Heart left ventricle (tissue), 16 donors: Measurements from ENCODE around the gene RBP5. TPM values are rescaled to one million over a fixed set of nuclear protein-coding genes. Genes with fewer than 3 reads are reported as not detected.

Experiments used
- ATAC-seq, 4 donors: fragments of 200-7000 bp; cut with Tn5 transposase; one replicate each; pipeline ENCODE4 v1.9.1; 2020 to 2022; ENCODE audit warnings: moderate library complexity in 4 of 4, mild to moderate bottlenecking in 3 of 4, moderate number of reproducible peaks in 1 of 4
- DNase-seq, 5 donors: peaks; one replicate each; pipeline ENCODE4 v3.0.0-alpha.2; 2020
- H3K27ac ChIP-seq, 12 donors: fragments of 200-600 bp; sonication (generic) in 4 of 12; one replicate each; pipeline versions ENCODE4 v1.5.0 to v1.8.0; 2016 to 2022; ENCODE audit warnings: mild to moderate bottlenecking in 2 of 12
- H3K27me3 ChIP-seq, 9 donors: fragments of 200-600 bp; sonication (generic) in 2 of 9; one replicate each; pipeline versions ENCODE4 v1.5.1 to v1.8.0; 2016 to 2022; ENCODE audit warnings: mild to moderate bottlenecking in 3 of 9
- H3K36me3 ChIP-seq, 9 donors: fragments of 200-600 bp; sonication (generic) in 2 of 9; one replicate each; pipeline versions ENCODE4 v1.5.0 to v1.8.0; 2018 to 2022; ENCODE audit warnings: mild to moderate bottlenecking in 2 of 9
- H3K4me1 ChIP-seq, 12 donors: fragments of 200-600 bp; sonication (generic) in 4 of 12; one replicate each; pipeline versions ENCODE4 v1.5.0 to v1.8.0; 2016 to 2022; ENCODE audit warnings: mild to moderate bottlenecking in 3 of 12
- H3K4me3 ChIP-seq, 12 donors: fragments of 200-600 bp; sonication (generic) in 4 of 12; one replicate each; pipeline versions ENCODE4 v1.5.0 to v1.8.0; 2017 to 2022; ENCODE audit warnings: mild to moderate bottlenecking in 9 of 12, moderate library complexity in 4 of 12
- H3K9me3 ChIP-seq, 12 donors: fragments of 200-600 bp; sonication (generic) in 4 of 12; one replicate each; pipeline versions ENCODE4 v1.5.0 to v1.8.0; 2016 to 2022; ENCODE audit warnings: mild to moderate bottlenecking in 1 of 12
- CTCF ChIP-seq, 12 donors: fragments of 200-600 bp; sonication (generic) in 4 of 12; IDR thresholded peaks; one replicate each; pipeline versions ENCODE4 v1.5.0 to v1.8.0; 2018 to 2022; ENCODE audit warnings: antibody characterized with exemption in 12 of 12, mild to moderate bottlenecking in 5 of 12
- POLR2A ChIP-seq, 2 donors: fragments of 450-650 bp; IDR thresholded peaks; one replicate each; pipeline ENCODE4 v1.6.1; 2017; ENCODE audit warnings: antibody characterized with exemption in 2 of 2, mild to moderate bottlenecking in 2 of 2, moderate library complexity in 2 of 2
- WGBS, 4 donors: extraction: QIAGEN DNeasy Blood & Tissue Kit in 2 of 4; methylation state at CpG; one replicate each; pipeline versions ENCODE4 v1.1.5 to v1.1.7; 2013 to 2018; 5-methylcytosine and 5-hydroxymethylcytosine counted together
- intact Hi-C, 10 donors: fragments of 100-400 bp; cut with DNase I; formaldehyde crosslinking; loops; one replicate each; pipeline versions ENCODE4 v1.11.1 to v1.14.2; 2022
- polyA plus RNA-seq, 2 donors: library from polyadenylated mRNA; stranded (reverse); fragments of 200-250 nt; gene quantifications; one replicate each; pipeline ENCODE4 v1.2.3, GENCODE V29; 2013
- total RNA-seq, 9 donors: library from RNA; depleted of rRNA in 2 of 9; stranded (reverse); fragments of >200 nt in 2 of 9; fragmentation: NEBNext Ultra II Directional in 3 of 9; extraction: Animal tissue kit (Norgen Biotek cat#: 25700) in 3 of 9; gene quantifications; one replicate each; pipeline versions ENCODE4 v1.1.0 to v1.2.4, GENCODE V29; 2016 to 2023
- donor health status: ischemic (EF 13 %, LVEDD 7.1; RV severe dilation, severe dysfunction).
- donor health status: healthy with polysubstance abuse.
- donor health status: DM: no; HTN: yes; CAD: no.
- donor health status: DM: no; HTN: no; CAD: no.
- donor health status: ischemic (EF 25% LVEDD 6.9; RV normal size, moderate dysfunction).
- donor health status: ischemic (EF 25% LVEDD 5.7; RV mildly dilated, moderate dysfunction).
- donor health status: healthy.
- donor health status: DM: yes; HTN: yes; CAD: no.
- donor health status: ischemic (EF 35%, LVEDD 5.7; RV mildly dilated, moderate dysfunction).
- donor health status: nonischemic (EF 11% LVEDD 7.7; RV severe dilation, severe dysfunction).
- donor health status: DM: yes; HTN: yes; CAD: no.
- donor health status: PGD.
- donor health status: ischemic (EF 29% LVEDD 5.4; RV normal size, mild dysfunction).
- donor health status: nonischemic (EF 23%, LVEDD 6.1; RV moderate dilation, normal function).

The RBP5 gene
- total and polyA plus RNA-seq, 11 donors = 0.34 to 2.1 (median 0.90) TPM; not detected in 7

- H3K4me3 ChIP-seq = no peak overlapping the region
- no peaks in the 10 kb centered on the region for H3K9me3 ChIP-seq
- no peaks in the 10 kb centered on the region for H3K4me1 ChIP-seq
- 77 to 85% (median 80%) methylated on average over 4 of the region's 4 CpGs for WGBS, 4 donors
- H3K36me3 ChIP-seq = peaks cover 0 to 68% (median 12%) of the 10 kb centered on the region in 9 donors
- no peak for TF ChIP-seq POLR2A (IDR thresholded peaks at IDR 0.05)
- TF ChIP-seq CTCF (IDR thresholded peaks at IDR 0.05) = no peak
- no peaks in the 10 kb centered on the region for H3K27me3 ChIP-seq
- no peak for DNase-seq
- no peak for ATAC-seq
- no peak overlapping the region for H3K27ac ChIP-seq
- intact Hi-C loops = no loop called here
Measured at GRCh38 chr12:7152818-7153217, 24.1 kb upstream of the RBP5 start.

GRCh38 chr12:7151532-7151931 lies 22.8 kb upstream of the RBP5 start:
- TF ChIP-seq POLR2A (IDR thresholded peaks at IDR 0.05) (no peak), CTCF (IDR thresholded peaks at IDR 0.05) (no peak)
- H3K36me3 ChIP-seq = peaks cover 0 to 74% (median 12%) of the 10 kb centered on the region in 9 donors
- no peaks in the 10 kb centered on the region for H3K4me1 ChIP-seq
- 91 to 95% (median 93%) methylated on average over 6 of the region's 6 CpGs for WGBS, 4 donors
- no peak overlapping the region for H3K27ac ChIP-seq
- no peak for ATAC-seq
- no peak overlapping the region for H3K4me3 ChIP-seq
- no peaks in the 10 kb centered on the region for H3K27me3 ChIP-seq
- no peaks in the 10 kb centered on the region for H3K9me3 ChIP-seq
- intact Hi-C loops = no loop called here
- DNase-seq = no peak

GRCh38 chr12:7150841-7151240 lies 22.2 kb upstream of the RBP5 start:
- H3K36me3 ChIP-seq = peaks cover 0 to 71% (median 12%) of the 10 kb centered on the region in 9 donors
- no peak for DNase-seq
- no peaks in the 10 kb centered on the region for H3K4me1 ChIP-seq

GRCh38 chr12:7150356-7150755 lies 21.7 kb upstream of the RBP5 start:
- 83 to 84% (median 84%) methylated on average over 12 of the region's 12 CpGs for WGBS, 4 donors
- intact Hi-C loops = no loop called here
- no peak for DNase-seq
- Histone ChIP-seq H3K36me3 (peaks cover 0 to 71% (median 12%) of the 10 kb centered on the region in 9 donors), H3K4me3 (no peak overlapping the region), H3K4me1 (no peaks in the 10 kb centered on the region), H3K27ac (no peak overlapping the region), H3K9me3 (no peaks in the 10 kb centered on the region), H3K27me3 (no peaks in the 10 kb centered on the region)
- no peak for ATAC-seq
- TF ChIP-seq CTCF (IDR thresholded peaks at IDR 0.05) (no peak), POLR2A (IDR thresholded peaks at IDR 0.05) (no peak)

More at GRCh38 chr12:7150841-7151240, 22.2 kb upstream of the RBP5 start:
- Histone ChIP-seq H3K4me3 (no peak overlapping the region), H3K27me3 (no peaks in the 10 kb centered on the region), H3K27ac (no peak overlapping the region), H3K9me3 (no peaks in the 10 kb centered on the region)
- ATAC-seq = no peak
- intact Hi-C loops = no loop called here
- TF ChIP-seq CTCF (IDR thresholded peaks at IDR 0.05) (no peak), POLR2A (IDR thresholded peaks at IDR 0.05) (no peak)
- 92 to 98% (median 95%) methylated on average over 4 to 6 of the region's 6 CpGs for WGBS, 4 donors
